Lower lobe of right lung (tissue), 2 donors: ENCODE data around the gene ASCC1. TPM values are rescaled to one million over a fixed set of nuclear protein-coding genes. Genes with fewer than 3 reads are reported as not detected.

ENCODE experiments used
- ATAC-seq, 2 donors: fragments of 200-7000 bp; cut with Tn5 transposase; one replicate each; pipeline ENCODE4 v1.9.1; 2020 to 2022; ENCODE audit warnings: mild to moderate bottlenecking in 2 of 2, moderate library complexity in 2 of 2
- DNase-seq: peaks from one replicate; pipeline ENCODE4 v3.0.0-alpha.2; 2020
- H3K27ac ChIP-seq: fragments of 200-600 bp; one replicate; pipeline ENCODE4 v1.8.0; 2022
- H3K27me3 ChIP-seq: fragments of 200-600 bp; one replicate; pipeline ENCODE4 v1.8.0; 2022; ENCODE audit warnings: low read depth
- H3K36me3 ChIP-seq: fragments of 200-600 bp; one replicate; pipeline ENCODE4 v1.8.0; 2022; ENCODE audit warnings: mild to moderate bottlenecking
- H3K4me1 ChIP-seq: fragments of 200-600 bp; one replicate; pipeline ENCODE4 v1.8.0; 2022
- H3K4me3 ChIP-seq: fragments of 200-600 bp; one replicate; pipeline ENCODE4 v1.8.0; 2022; ENCODE audit warnings: mild to moderate bottlenecking
- H3K9me3 ChIP-seq: fragments of 200-600 bp; one replicate; pipeline ENCODE4 v1.8.0; 2022
- intact Hi-C: fragments of 100-400 bp; cut with DNase I; formaldehyde crosslinking; loops from one replicate; pipeline ENCODE4 v1.11.0; 2022
- total RNA-seq: library from RNA; stranded (reverse); fragmentation: NEBNext Ultra II Directional; extraction: Animal tissue kit (Norgen Biotek cat#: 25700); gene quantifications from one replicate; pipeline ENCODE4 v1.2.1, GENCODE V29; 2021
- TF ChIP-seq, protein P1 (sequence below): fragments of 200-600 bp; IDR thresholded peaks from one replicate; pipeline ENCODE4 v1.8.0; 2022; ENCODE audit warnings: antibody characterized with exemption, mild to moderate bottlenecking
- donor health status: DM: no; HTN: yes; CAD: no; lungs with severe emphysema.

ASCC1 gene
- total RNA-seq, 1 donor from 2014 or later: 23.9 TPM

DNA sequence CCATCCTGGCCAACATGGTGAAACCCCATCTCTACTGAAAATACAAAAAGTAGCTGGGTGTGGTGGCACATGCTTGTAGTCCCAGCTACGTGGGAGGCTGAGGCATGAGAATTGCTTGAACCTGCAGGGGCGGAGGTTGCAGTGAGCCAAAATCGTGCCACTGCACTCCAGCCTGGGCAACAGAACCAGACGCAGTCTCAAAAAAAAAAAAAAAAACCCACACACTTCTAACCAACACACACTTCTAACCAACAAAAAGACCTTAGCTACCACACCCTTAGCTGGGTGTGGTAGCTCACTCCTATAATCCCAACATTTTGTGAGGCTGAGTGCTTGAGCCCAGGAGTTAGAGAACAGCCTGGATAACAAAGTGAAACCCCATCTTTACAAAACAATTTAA lies 93.9 kb downstream of the ASCC1 start:
- DNase-seq (no peak), ATAC-seq (no peak)
- TF ChIP-seq, protein P1, sequence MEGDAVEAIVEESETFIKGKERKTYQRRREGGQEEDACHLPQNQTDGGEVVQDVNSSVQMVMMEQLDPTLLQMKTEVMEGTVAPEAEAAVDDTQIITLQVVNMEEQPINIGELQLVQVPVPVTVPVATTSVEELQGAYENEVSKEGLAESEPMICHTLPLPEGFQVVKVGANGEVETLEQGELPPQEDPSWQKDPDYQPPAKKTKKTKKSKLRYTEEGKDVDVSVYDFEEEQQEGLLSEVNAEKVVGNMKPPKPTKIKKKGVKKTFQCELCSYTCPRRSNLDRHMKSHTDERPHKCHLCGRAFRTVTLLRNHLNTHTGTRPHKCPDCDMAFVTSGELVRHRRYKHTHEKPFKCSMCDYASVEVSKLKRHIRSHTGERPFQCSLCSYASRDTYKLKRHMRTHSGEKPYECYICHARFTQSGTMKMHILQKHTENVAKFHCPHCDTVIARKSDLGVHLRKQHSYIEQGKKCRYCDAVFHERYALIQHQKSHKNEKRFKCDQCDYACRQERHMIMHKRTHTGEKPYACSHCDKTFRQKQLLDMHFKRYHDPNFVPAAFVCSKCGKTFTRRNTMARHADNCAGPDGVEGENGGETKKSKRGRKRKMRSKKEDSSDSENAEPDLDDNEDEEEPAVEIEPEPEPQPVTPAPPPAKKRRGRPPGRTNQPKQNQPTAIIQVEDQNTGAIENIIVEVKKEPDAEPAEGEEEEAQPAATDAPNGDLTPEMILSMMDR: no peak
- Histone ChIP-seq H3K9me3 (no peaks in the 10 kb centered on the region), H3K27me3 (no peaks in the 10 kb centered on the region), H3K36me3 (peaks cover 5% of the 10 kb centered on the region), H3K27ac (no peak overlapping the region), H3K4me1 (no peaks in the 10 kb centered on the region), H3K4me3 (no peak overlapping the region)
- intact Hi-C loops: no loop called here

DNA sequence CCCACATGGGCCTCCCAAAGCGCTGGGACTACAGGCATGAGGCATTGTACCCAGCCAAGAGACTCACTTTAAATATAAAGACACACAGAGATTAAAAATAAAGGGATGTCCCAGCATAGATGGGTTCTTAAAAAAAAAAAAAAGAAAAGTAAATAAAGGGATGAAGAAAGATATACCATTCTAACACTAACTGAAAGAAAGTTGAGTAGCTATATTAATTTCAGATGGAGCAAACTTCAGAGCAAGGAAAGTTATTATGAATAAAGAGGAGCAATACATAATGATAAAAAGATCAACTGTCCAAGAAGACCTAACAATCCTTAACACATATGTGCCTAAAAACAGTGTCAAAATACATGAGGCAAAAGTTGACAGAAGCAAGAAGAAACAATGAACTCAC lies 94.7 kb downstream of the ASCC1 start:
- TF ChIP-seq, protein P1: no peak
- DNase-seq (no peak), ATAC-seq (no peak)
- intact Hi-C loops: no loop called here
- Histone ChIP-seq H3K4me1 (no peaks in the 10 kb centered on the region), H3K27me3 (no peaks in the 10 kb centered on the region), H3K9me3 (no peaks in the 10 kb centered on the region), H3K27ac (no peak overlapping the region), H3K4me3 (no peak overlapping the region), H3K36me3 (no peaks in the 10 kb centered on the region)

DNA sequence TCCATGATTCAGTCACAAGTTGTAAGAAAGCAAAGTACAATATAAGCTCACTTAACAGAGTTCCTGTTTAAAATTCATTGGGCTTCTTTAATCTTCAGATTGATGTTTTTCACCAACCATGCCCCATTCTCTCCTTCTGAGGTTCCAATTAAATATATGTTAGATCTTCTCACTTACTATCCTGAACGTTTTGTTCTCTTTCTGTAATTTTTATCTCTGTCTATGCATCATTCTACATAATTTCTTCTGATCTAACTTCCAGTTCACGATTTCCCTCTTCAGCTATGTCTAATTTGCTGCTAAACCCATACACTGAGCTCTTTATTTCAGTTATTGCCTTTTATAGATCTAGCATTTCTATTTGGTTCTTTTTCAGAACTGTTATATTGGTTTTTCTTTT lies 99.7 kb downstream of the ASCC1 start:
- H3K4me1 ChIP-seq: no peaks in the 10 kb centered on the region
- intact Hi-C loops: no loop called here
- H3K4me3 ChIP-seq: no peak overlapping the region
- H3K27ac ChIP-seq: no peak overlapping the region
- H3K9me3 ChIP-seq: no peaks in the 10 kb centered on the region
- H3K36me3 ChIP-seq: no peaks in the 10 kb centered on the region
- TF ChIP-seq, protein P1: no peak
- no peak for ATAC-seq
- H3K27me3 ChIP-seq: no peaks in the 10 kb centered on the region
- DNase-seq: no peak

DNA sequence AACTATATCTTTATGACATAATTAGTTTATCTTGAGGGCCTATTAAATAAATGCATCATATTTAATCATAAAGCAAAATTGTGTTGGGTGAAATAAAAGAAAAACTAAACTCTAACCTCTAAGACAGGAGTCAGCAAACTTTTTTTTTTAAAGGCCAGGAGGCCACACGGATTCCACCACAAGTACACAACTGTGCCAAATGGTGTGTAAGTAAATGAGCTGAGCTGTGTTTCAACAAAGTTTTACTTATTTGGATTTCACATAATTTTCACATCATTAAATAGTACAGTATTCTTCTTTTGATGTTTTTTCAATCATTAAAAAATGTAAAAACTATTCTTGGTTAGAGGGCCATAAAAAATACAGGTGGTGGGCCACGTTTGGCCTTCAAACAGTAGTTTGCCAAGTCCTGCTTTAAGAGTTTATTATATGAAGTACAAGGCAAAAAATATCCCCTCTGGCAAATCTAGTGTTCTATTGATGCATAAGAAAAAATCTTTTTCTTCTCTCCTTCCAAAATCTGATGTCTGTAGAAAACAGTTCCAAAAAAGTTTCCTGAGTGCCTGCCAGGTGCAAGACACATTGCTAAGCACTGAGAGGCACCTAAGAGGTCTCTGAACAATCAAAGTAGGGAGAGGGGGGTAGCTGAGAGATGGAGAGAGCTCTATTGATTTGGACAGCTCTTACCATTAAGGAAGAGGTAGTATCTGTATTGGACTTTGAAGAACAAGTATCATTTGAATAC lies 101.2 kb downstream of the ASCC1 start:
- ATAC-seq (no peak), DNase-seq (no peak)
- Histone ChIP-seq H3K36me3 (no peaks in the 10 kb centered on the region), H3K4me3 (no peak overlapping the region), H3K9me3 (no peaks in the 10 kb centered on the region), H3K27me3 (no peaks in the 10 kb centered on the region), H3K4me1 (peaks cover 2% of the 10 kb centered on the region), H3K27ac (no peak overlapping the region)
- intact Hi-C loops: no loop called here
- TF ChIP-seq, protein P1: no peak

DNA sequence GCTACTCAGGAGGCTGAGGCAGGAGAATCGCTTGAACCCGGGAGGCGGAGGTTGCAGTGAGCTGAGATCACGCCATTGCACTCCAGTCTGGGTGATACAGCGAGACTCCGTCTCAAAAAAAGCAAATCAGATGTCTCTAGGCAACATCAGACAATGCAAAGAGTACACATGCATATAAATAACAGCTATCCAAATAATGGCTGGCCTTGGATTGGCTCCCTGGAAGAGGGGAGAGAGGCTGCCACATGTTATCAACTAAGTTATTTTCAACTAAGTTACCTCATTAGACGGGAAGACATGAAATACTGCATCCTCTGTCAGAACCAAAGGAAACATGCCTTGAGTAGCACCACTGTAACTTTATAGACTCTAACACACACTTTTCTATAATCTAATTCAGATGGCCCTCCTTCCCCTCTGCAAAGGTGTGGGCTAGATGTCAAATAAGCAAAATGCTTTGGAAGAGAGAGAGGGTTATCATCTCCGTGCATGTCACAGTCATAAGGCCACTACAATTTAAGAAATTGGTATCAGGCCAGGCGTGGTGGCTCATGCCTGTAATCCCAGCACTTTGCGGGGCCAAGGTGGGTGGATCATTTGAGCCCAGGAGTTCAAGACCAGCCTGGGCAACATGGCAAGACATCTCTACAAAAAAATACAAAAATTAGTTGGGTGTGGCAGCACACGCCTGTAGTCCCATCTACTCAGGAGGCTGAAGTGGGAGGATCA lies 105.2 kb downstream of the ASCC1 start:
- intact Hi-C loops: no loop called here
- Histone ChIP-seq H3K27me3 (no peaks in the 10 kb centered on the region), H3K9me3 (no peaks in the 10 kb centered on the region), H3K4me1 (peaks cover 10% of the 10 kb centered on the region), H3K27ac (peak overlapping the region; percentile 33), H3K36me3 (no peaks in the 10 kb centered on the region), H3K4me3 (no peak overlapping the region)
- ATAC-seq (no peak), DNase-seq (no peak)
- TF ChIP-seq, protein P1: no peak
